DMS 273 (cell line): ENCODE measurements around the gene SPTBN5.

Experiments
- DNase-seq: peaks from one replicate; lab custom pipeline; 2025; ENCODE audit not compliant: unreplicated experiment; lab: John Stamatoyannopoulos, UW

The SPTBN5 gene

DNA sequence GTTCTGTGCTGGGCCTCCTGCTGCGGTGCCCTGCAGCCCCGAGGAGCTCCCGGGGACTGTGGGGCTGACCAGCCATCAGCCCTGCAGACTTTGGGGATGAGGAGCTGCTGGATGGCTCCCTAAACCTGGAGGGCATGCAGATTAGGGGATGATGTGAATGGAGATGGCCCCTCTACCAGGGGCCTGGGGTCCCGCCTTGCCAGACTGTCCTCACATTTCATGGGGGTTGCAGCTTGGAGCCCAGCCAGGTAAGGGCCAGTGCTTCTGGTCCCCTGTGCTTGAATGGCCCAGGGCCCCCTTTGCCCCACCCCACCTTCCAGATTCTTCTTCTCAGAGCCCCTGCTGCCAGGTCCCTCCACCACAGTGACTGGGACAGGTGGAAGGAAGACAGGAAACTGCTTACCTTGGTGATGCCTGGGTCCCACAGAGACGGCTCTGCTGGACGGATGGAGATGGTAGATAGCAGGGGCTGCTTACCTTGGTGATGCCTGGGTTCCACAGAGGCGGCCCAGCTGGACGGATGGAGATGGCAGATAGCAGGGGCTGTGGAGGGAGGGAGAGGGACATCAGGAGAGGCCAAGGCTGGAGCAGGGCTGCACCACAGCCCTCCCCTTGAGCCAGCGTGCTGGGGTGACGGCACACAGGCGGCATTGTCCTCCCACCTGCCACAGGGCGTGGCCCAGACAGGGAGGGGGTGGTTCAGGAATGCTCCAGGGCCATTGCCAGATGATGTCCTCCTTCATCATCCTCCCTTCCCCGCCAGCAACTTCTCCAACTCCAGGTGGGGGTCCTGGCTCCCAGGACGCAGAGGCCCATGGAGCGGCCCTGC lies at the start of gene SPTBN5:
Gene SPTBN5, minus strand, starts transcription at position 632 of the 829 bp plus-strand sequence. Its CDS starts 556 bp downstream, at position 76.
- no peak for DNase-seq

- no peak for DNase-seq
These were observed 49.0 kb upstream of the SPTBN5 start for GRCh38 chr15:41942886-41943285.

GRCh38 chr15:41941644-41942415 lies 48.0 kb upstream of the SPTBN5 start:
- DNase-seq, result no peak

DNA sequence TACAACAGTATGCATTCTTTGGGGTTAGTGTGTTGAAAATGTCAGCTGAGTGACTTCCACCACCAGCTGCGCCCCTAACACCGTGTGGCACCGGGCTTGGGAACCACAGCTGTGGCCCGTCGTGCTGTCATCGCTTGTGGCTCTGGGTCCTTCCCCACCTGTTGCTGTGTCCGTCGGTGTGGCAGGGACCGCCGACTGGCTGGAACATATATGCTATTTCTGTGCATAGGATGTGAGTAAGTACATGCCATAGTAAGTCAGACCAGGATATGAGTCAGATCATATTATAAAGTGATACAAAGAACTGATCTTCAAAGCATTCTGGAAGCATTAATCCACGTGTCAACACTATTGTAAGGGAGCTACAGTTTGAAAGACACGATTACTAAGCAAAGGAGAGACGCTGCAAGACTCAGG lies 46.6 kb upstream of the SPTBN5 start:
- DNase-seq, result no peak

DNA sequence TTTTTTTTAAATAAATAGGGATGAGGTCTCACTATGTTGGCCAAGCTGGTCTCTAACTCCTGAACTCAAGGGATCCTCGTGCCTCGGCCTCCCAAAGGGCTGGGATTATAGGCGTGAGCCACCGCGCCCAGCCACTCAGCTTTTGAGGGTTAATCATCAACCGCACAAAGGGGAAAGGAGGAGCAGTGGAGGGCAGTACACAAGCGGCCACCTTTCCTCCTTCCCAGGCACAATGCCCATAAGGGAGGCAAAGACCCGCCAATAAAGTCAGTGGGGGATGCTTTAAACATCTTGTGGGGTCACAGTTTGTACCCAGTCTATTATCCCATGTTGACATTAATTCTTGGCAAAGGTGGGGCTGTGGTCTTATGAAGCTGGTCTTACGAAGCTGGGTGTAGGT lies 46.1 kb upstream of the SPTBN5 start:
- DNase-seq, result no peak

- DNase-seq, result no peak
These were observed 43.7 kb upstream of the SPTBN5 start for GRCh38 chr15:41937568-41937923.

GRCh38 chr15:41936649-41937567 lies 43.1 kb upstream of the SPTBN5 start:
- no peak for DNase-seq

- DNase-seq, result no peak
These were observed 42.3 kb upstream of the SPTBN5 start for GRCh38 chr15:41936155-41936554.

GRCh38 chr15:41935566-41936020 lies 41.7 kb upstream of the SPTBN5 start:
- DNase-seq, result no peak

DNA sequence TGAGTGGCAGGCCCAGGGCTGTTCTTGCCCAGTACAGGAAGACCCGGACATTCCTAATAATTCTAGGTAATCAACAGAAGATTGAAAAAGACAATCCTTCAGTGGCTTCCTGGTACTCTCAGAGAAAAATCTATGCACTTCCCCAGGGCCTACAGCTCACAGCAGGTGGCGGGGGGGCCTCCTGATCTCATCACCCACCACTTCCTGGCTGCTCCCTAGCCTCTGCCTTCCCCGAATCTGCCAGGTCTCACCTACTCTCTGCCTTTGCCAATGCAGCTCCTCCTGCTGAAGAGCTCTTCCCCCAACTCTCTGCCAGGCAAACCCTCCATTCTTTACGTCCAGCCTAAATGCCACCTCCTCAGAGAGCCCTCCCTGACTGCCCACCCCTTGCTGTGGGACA lies 41.0 kb upstream of the SPTBN5 start:
- no peak for DNase-seq

DNA sequence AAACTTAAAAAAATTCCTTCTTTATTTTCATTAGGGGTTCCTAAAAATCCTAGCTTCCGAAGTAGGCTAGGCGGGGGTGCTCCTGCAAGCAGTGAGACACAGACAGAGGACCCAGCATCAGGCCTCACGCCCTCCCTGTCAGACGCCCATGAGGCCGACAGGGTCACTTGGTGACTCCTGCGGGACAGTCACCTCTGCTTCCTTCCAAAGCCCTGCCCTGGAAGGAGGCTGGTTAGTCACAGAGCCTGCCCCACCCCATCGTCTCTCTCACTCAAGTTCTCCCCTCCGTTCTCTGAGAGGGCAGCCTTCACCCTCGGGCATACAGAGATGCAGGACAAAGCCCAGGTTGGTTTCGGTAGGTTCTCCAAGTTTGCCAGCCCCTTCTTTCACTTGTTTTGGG lies 39.9 kb upstream of the SPTBN5 start:
- no peak for DNase-seq

DNA sequence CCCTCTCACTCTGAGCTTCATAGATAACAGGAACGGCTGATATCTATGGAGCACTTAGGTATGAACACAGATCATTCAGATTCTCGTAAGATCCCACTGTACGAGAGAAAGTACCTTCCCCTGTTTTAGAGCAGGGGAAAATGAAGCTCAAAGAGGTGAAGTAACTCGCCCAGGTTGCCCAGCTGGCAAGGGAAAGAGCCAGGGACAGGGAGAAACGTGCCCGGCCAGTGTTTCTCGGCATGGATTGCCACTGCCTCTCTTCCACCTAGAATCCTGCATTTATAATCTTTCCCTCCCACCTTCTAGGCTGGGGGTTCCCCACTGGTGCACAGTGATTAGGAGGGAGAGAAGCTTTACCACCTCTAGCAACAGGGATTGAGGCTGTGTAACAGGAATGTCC lies 39.5 kb upstream of the SPTBN5 start:
- DNase-seq, result no peak

DNA sequence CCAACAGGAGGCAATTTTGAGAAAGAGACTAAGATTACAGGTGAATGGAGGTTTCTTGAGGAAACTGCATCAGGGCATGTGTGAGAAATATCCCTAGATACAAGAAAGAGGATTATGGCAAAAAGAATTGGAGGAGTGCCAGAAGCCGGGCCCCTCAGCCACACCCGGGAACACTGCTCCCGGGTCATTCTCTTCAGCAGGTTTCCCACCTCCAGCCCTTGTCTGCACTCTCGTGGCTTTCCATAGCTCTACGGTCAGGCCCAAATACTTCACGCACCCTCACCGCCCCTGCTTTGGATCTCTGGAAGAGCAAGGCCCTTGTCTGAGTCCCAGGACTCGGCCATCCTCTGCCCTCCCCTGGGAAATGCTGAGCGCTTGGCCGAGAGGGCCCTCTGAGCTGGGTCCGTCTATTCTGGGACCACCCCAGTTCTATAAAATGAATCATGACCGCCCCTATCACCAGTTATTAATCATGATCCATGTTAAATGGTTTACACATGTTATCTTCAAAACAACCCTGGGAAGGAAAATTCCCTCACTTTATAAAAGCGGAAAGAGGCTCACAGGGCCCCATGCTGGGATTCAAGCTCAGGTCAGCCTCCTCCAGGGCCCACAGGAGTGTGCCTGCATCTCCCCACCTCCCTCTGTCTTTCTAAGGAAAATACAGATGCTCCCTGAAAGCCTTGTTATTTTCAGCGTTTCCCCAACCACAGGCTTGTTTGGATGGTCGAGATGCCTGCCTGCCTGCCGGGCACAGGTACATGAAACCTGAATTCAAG lies 38.8 kb upstream of the SPTBN5 start:
- no peak for DNase-seq

DNA sequence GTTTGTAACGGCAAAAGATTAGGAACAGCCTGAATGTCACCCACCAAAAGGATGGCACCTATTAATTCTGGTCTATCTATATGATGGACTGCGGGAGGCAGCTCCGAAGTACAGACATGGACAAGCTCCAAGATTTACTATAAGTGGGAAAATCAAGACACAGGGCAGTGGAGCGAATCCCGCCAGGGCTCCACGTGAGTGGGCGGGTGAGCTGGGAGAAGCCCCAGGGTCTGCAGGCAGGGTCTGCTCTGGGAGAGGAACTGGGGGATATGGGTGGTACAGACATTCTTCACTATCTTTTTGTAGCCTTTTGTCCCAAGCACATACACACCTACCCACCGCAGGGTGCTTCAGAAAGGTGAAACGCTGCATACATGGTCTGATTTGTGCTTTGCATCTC lies 38.2 kb upstream of the SPTBN5 start:
- no peak for DNase-seq

- DNase-seq, result no peak
These were observed 37.0 kb upstream of the SPTBN5 start for GRCh38 chr15:41930867-41931222.

DNA sequence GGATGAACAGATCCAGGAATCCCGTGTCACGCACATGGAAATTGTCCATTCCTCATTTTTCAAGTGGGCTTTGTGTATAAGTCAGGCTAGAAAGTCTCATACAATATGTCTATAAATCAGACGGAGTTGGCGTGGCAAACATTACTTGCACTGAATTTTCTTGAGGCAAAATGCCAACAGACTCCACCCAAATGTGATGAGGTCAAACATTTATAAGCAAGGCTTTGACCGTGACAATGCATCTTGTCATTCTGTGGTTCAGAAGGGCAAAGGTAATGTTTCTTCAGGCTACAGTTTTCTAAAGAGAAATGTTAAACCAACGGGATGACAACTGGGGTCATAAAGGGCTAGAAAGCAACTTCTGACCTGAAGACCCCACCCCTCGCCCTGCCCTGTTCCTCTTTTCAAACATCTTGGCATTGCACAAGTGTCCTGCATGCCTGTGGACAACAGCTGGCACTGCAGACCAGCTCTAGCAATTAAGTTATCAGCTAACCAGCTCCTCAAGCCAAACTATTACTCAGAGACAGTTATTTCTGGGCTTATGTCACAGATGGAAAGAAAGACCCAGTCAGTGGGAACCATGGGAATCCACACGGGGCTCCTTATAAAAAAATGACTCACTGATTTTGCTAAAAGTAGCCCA lies 36.5 kb upstream of the SPTBN5 start:
- DNase-seq, result peak; percentile 15

GRCh38 chr15:41928637-41929620 lies 35.1 kb upstream of the SPTBN5 start:
- DNase-seq, result peak; percentile 16

DNA sequence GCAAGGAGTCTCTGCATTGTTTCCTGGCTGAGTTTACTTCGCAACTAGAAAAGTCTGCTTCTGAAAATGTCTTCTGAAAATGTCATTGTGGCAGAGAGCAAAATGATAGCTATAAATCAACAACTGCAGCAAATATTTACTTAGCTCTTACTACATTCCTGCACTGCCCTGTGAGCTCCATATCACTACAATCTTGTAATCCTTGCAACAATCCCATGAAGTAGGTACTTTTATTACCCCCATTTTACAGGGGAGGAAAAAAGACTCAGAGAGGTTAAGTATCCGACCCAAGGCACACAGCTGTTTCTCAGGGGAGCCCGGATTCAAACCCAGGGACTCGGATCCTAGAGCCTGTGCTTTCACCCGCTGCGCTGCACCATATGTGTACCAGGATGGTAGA lies 34.2 kb upstream of the SPTBN5 start:
- DNase-seq, result no peak

GRCh38 chr15:41927536-41927935 lies 33.7 kb upstream of the SPTBN5 start:
- DNase-seq, result no peak
